ENCODE measurements around the gene PI4KB.

GRCh38 chr1:151293093-151293492 is 34.1 kb downstream of the PI4KB start:
- no peak for TF ChIP-seq CTCF (IDR thresholded peaks at IDR 0.05; ENCODE audit: low read depth, low read length)
- TF ChIP-seq POLR2A (IDR thresholded peaks at IDR 0.05; ENCODE audit: extremely low read depth, insufficient read length) = no peak
- no peak for TF ChIP-seq MYC (IDR thresholded peaks at IDR 0.05; ENCODE audit: low read depth, low read length)
- no peak for TF ChIP-seq MAX (IDR thresholded peaks at IDR 0.05; ENCODE audit: low read depth, low read length)

Data from NB4 (cell line).